Urinary bladder (tissue), 4 donors: ENCODE results near the gene ENOSF1. TPM values are rescaled to one million over a fixed set of nuclear protein-coding genes. Genes with fewer than 3 reads are reported as not detected.
"Not testable (repeated sequence)": the region's sequence is repeated elsewhere in the genome, so short reads cannot be mapped to it uniquely, and the experiment has no call there.

Source experiments
- DNase-seq: peaks from one replicate; pipeline ENCODE4 v3.0.0-alpha.2; 2015; ENCODE audit errors: extremely low spot score
- H3K27ac ChIP-seq: one replicate; pipeline ENCODE4 v1.5.1; 2013; ENCODE audit warnings: low read depth, mild to moderate bottlenecking, moderate library complexity
- H3K36me3 ChIP-seq: one replicate; pipeline ENCODE4 v1.6.1; 2013; ENCODE audit warnings: mild to moderate bottlenecking, moderate library complexity; ENCODE audit not compliant: insufficient read depth
- H3K4me1 ChIP-seq: one replicate; pipeline ENCODE4 v1.6.1; 2013; ENCODE audit warnings: mild to moderate bottlenecking, moderate library complexity; ENCODE audit not compliant: insufficient read depth
- H3K4me3 ChIP-seq: one replicate; pipeline ENCODE4 v1.5.1; 2013; ENCODE audit warnings: low read depth, low read length
- WGBS: extraction: QIAGEN DNeasy Blood & Tissue Kit; methylation state at CpG from one replicate; pipeline ENCODE4 v1.1.7; 2013; 5-methylcytosine and 5-hydroxymethylcytosine counted together
- polyA plus RNA-seq: library from polyadenylated mRNA; stranded (reverse); fragments of 200-250 nt; gene quantifications from one replicate; pipeline ENCODE4 v1.2.3, GENCODE V29; 2013
- total RNA-seq: library from RNA; depleted of rRNA; stranded (reverse); fragments of >200 nt; gene quantifications from one replicate; pipeline ENCODE4 v1.2.3, GENCODE V29; 2014
- donor health status: healthy with polysubstance abuse.
- donor health status: healthy.

ENOSF1 gene
- total and polyA plus RNA-seq, 2 donors, result 26.3 to 53.0 TPM

GRCh38 chr18:692824-693223 is 19.6 kb downstream of the ENOSF1 start:
- WGBS, result 85% methylated on average over 6 of the region's 6 CpGs
- Histone ChIP-seq H3K27ac (no peak overlapping the region), H3K4me1 (no peaks in the 10 kb centered on the region), H3K4me3 (no peak overlapping the region), H3K36me3 (no peaks in the 10 kb centered on the region)
- DNase-seq, result no peak

GRCh38 chr18:688323-688722 is 24.1 kb downstream of the ENOSF1 start:
- WGBS, result 68% methylated on average over 5 of the region's 5 CpGs
- Histone ChIP-seq H3K4me1 (no peaks in the 10 kb centered on the region), H3K4me3 (no peak overlapping the region), H3K36me3 (no peaks in the 10 kb centered on the region), H3K27ac (no peak overlapping the region)
- DNase-seq, result no peak

- Histone ChIP-seq H3K4me1 (no peaks in the 10 kb centered on the region), H3K27ac (no peak overlapping the region), H3K4me3 (no peak overlapping the region), H3K36me3 (no peaks in the 10 kb centered on the region)
- WGBS, result 85% methylated on average over 11 of the region's 11 CpGs
- DNase-seq, result no peak
Measured at GRCh38 chr18:686339-687111, 25.9 kb downstream of the ENOSF1 start.

DNA sequence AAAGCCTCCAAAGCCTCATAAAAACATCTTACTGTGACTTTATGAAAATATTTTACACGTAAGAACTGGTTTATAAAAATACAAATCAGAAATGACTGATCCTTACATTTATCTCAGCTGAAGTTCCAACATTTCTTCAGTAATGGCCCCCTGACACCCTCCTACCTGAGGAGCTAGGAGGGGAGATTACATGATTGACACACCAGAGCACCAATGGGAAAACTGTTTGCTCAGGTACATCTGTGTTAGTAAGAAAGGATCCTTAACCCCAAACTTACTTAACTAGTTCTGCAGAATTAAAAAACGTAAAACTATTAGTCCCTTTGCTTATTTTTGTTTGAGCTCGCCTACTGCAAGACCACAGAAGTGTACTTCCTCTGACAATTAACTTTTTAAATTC is 27.0 kb downstream of the ENOSF1 start:
- Histone ChIP-seq H3K4me1 (no peaks in the 10 kb centered on the region), H3K36me3 (no peaks in the 10 kb centered on the region)
- 91% methylated on average over 3 of the region's 3 CpGs for WGBS

GRCh38 chr18:683531-683930 is 28.9 kb downstream of the ENOSF1 start:
- Histone ChIP-seq H3K4me3 (no peak overlapping the region), H3K36me3 (no peaks in the 10 kb centered on the region), H3K4me1 (no peaks in the 10 kb centered on the region), H3K27ac (no peak overlapping the region)
- DNase-seq, result no peak
- 89% methylated on average over 5 of the region's 5 CpGs for WGBS

More for the DNA sequence above, 27.0 kb downstream of the ENOSF1 start:
- DNase-seq, result no peak
- Histone ChIP-seq H3K4me3 (no peak overlapping the region), H3K27ac (no peak overlapping the region)

DNA sequence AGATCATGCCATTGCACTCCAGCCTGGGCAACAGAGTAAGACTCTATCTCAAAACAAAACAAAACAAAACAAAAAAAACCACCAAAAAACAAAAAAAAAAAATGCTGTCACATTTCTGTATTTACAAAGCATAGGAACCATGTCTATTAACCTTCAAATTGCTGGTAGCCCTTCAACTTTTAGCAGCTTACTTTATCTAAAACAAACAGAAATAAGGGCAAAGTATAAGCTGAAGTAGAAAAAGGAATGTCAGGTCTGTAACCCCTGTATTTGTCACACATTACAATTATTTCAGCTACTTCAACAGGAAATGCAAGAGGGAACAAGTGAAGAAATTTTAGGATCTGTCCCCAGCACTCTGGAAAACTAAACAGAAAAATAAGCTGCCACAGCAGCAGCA is 29.6 kb downstream of the ENOSF1 start:
- H3K36me3 ChIP-seq, result no peaks in the 10 kb centered on the region
- H3K27ac ChIP-seq, result no peak overlapping the region
- DNase-seq, result no peak
- H3K4me1 ChIP-seq, result no peaks in the 10 kb centered on the region
- H3K4me3 ChIP-seq, result no peak overlapping the region

GRCh38 chr18:682416-682815 is 30.0 kb downstream of the ENOSF1 start:
- not testable (repeated sequence) for DNase-seq, H3K4me1 ChIP-seq, H3K36me3 ChIP-seq, H3K4me3 ChIP-seq, H3K27ac ChIP-seq
- WGBS, result 97% methylated on average over 9 of the region's 9 CpGs

- no peak overlapping the region for H3K4me3 ChIP-seq
- 87% methylated on average over 5 of the region's 5 CpGs for WGBS
Measured at GRCh38 chr18:681985-682384, 30.4 kb downstream of the ENOSF1 start.

DNA sequence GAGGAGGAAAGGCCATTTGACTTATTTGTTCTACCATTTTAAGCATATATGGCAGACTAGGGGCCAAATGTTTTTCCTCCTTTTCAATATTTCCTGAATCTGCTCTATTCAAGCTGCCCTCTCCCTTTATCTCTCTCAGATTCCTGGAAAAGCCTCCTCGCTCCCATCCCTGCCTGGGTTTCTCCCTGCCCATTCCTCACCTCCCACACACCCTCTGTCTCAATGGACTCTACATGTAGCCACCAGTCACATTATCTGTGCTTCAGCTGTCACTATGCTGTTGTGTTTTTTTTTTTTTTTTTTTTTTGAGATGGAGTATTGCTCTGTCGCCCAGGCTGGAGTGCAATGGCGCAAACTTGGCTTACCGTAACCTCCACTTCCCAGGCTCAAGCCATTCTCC is 32.0 kb downstream of the ENOSF1 start:
- 99% methylated on average over 4 of the region's 4 CpGs for WGBS
- no peaks in the 10 kb centered on the region for H3K4me1 ChIP-seq
- H3K36me3 ChIP-seq, result no peaks in the 10 kb centered on the region
- no peak overlapping the region for H3K4me3 ChIP-seq
- H3K27ac ChIP-seq, result no peak overlapping the region
- DNase-seq, result no peak

More at GRCh38 chr18:681985-682384, 30.4 kb downstream of the ENOSF1 start:
- Histone ChIP-seq H3K36me3 (no peaks in the 10 kb centered on the region), H3K4me1 (no peaks in the 10 kb centered on the region), H3K27ac (no peak overlapping the region)
- no peak for DNase-seq

- H3K36me3 ChIP-seq, result no peaks in the 10 kb centered on the region
- no peaks in the 10 kb centered on the region for H3K4me1 ChIP-seq
- WGBS, result 99% methylated on average over 4 of the region's 4 CpGs
- DNase-seq, result no peak
- H3K4me3 ChIP-seq, result no peak overlapping the region
- H3K27ac ChIP-seq, result no peak overlapping the region
Measured at GRCh38 chr18:679516-679915, 32.9 kb downstream of the ENOSF1 start.

GRCh38 chr18:678482-679182 is 33.8 kb downstream of the ENOSF1 start:
- H3K27ac ChIP-seq, result no peak overlapping the region
- no peak overlapping the region for H3K4me3 ChIP-seq
- 91% methylated on average over 15 of the region's 15 CpGs for WGBS
- H3K36me3 ChIP-seq, result no peaks in the 10 kb centered on the region
- DNase-seq, result no peak
- no peaks in the 10 kb centered on the region for H3K4me1 ChIP-seq

DNA sequence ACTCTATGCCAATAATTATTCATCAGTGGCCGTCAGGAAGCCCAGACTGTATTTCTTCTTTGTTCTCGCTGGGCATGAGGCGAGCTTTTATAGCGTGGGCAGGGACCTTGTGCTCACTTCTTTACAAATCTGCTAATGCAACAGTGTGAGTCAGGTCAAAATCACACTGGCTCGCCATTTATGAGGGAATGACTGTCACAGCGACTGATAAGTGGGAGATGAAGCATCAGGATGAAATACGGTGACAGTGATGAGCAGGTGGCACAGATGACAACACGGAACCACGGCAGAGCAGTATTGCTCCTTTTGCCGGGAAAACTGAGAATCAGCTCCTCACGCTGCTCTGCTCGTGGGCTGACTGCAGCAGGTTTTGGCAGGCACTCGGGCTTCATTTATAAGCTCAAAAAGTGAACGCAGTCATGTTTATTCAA is 34.5 kb downstream of the ENOSF1 start:
- Histone ChIP-seq H3K4me3 (no peak overlapping the region), H3K36me3 (no peaks in the 10 kb centered on the region), H3K27ac (no peak overlapping the region), H3K4me1 (no peaks in the 10 kb centered on the region)
- DNase-seq, result no peak
- WGBS, result 87% methylated on average over 14 of the region's 14 CpGs

DNA sequence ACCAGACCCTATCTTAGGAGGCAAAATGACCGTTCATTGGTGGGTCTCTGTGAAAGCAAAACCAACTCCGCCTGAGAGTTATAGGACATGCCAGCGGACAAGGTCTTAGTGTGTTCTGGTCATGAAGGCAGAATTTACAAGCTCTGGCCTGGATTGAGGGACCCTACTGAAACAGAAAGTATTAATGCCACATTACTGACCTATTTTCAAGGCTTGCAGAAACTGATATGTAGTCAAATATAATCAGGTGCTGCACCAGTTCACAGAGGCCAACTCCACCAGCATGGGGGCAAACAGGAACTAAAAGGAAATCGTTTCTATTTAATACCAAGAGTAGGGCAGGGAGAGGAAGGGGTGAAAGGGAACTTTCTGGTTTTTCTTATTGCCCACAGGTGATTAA is 35.3 kb downstream of the ENOSF1 start:
- no peaks in the 10 kb centered on the region for H3K36me3 ChIP-seq
- no peak overlapping the region for H3K27ac ChIP-seq
- H3K4me3 ChIP-seq, result no peak overlapping the region
- WGBS, result 63% methylated on average over 4 of the region's 4 CpGs
- H3K4me1 ChIP-seq, result no peaks in the 10 kb centered on the region
- DNase-seq, result no peak

DNA sequence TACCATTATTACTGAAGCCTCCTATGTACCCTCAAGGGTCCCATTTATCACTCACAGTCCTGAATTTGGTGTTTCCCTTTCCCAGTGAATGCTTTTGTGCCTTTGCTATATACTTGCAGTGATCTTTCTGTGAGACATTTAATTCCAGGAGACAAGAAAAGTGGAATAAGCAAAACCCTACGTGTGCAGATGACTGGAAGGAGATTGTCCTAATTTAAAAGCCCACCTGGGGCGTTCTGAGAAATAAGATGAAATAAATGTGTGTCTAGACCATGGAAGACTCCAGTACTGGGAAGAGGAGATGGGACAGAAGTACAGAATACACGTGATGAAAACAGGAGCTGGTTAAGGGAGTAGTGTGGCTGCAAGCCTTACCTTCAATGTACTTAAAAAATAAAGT is 35.7 kb downstream of the ENOSF1 start:
- no peak for DNase-seq
- Histone ChIP-seq H3K27ac (no peak overlapping the region), H3K4me1 (no peaks in the 10 kb centered on the region), H3K36me3 (no peaks in the 10 kb centered on the region), H3K4me3 (no peak overlapping the region)
- WGBS, result 91% methylated on average over 3 of the region's 3 CpGs
